Fibroblast of lung (primary cell): ENCODE results near the gene SIK3.

Source experiments
- CTCF ChIP-seq, 2 donors: IDR thresholded peaks in 1 of 2; conservative IDR thresholded peaks in 1 of 2; 1 replicate in 1 of 2; 2 replicates in 1 of 2; pipeline ENCODE4 v1.5.1; 2011 to 2012; ENCODE audit warnings: low read length in 2 of 2, control low read depth in 1 of 2, inconsistent platforms in 1 of 2, low read depth in 1 of 2, mild to moderate bottlenecking in 1 of 2
- EZH2 ChIP-seq: IDR thresholded peaks from 2 replicates; pipeline ENCODE4 v1.5.1; 2012; ENCODE audit warnings: low read length, control low read depth, mild to moderate bottlenecking; ENCODE audit errors: missing control alignments

DNA sequence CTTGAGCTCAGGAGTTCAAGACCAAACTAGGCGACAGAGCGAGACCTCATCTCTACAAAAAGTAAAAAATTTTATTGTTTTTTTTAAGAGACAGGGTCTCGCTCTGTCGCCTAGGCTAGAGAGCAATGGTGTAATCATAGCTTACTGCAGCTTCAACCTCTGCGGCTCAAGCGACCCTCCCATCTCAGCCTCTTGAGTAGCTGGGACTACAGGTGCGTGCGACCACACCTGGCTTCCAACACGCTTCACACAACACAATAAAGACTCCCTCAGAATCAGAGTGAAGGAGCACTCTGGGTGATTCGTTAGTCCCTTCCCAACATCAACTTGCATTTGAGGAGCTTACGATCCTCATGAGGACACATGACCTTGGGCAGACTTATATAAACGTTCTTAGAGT, 181.3 kb downstream of the SIK3 start:
- TF ChIP-seq CTCF (conservative IDR thresholded peaks at IDR 0.05 in 1 of 2, IDR thresholded peaks at IDR 0.05 in 1 of 2; ENCODE audit: low read depth in 1 of 2, low read length in 2 of 2) (no peak), EZH2 (no peak)
